ENCODE measurements around the gene GREB1.

Gene GREB1

GRCh38 chr2:11688222-11689069, 154.6 kb downstream of the GREB1 start:
- peak; percentile 29 for DNase-seq

DNA sequence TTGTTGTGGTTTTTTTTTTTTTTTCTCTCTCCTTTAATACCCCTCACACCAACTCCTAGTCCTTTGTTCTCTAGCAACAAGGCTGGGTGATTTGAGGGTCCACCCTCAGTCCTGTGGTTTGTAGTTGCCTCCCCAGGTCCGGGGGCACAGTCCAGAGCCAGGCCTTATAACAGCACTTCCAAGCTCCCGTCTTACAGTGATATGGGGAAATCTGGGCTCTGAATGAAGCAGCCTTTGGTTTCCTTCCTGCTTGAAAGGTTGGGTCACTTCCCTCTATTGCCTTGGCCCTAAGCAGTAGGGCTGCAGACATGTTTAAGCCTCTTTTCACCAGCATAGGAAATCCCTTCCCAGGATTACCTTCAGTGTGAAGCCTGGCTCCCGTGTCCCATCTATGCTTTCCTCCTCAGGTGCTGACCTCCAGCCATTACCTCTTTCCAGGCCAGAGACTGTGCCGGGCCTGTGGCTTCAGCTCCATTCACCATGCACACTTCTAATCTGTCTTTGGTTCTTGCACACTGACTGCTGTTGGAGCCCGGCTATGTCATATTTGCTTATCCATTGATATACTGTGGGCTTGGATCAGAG, 157.3 kb downstream of the GREB1 start:
- DNase-seq = no peak

Data from DMS 273 treated with DMSO at 0.1 percent for 48 hours (cell line).